SK-N-SH (cell line): ENCODE results near the gene LRRC32. TPM values are rescaled to one million over a fixed set of nuclear protein-coding genes. Genes with fewer than 3 reads are reported as not detected.

Experiments used
- CTCF ChIA-PET: fragments of 300-600, 350-600 bp; formaldehyde crosslinking; extraction: SDS; loops from one replicate; lab custom pipeline; 2021; lab: Yijun Ruan, JAX
- POLR2A ChIA-PET: fragments of 350-600 bp; sonication (Branson Sonifier 250); formaldehyde crosslinking; extraction: SDS; loops from one replicate; lab custom pipeline; 2020; ENCODE audit warnings: antibody characterized with exemption, inconsistent platforms; lab: Yijun Ruan, JAX
- DNase-seq: peaks from one replicate; pipeline ENCODE4 v3.0.0; 2012
- H2AFZ ChIP-seq: fragments of 200-600 bp; sonication (generic); 2 replicates; pipeline ENCODE4 v1.8.1; 2016; ENCODE audit warnings: antibody characterized with exemption, mild to moderate bottlenecking, low read depth
- H3F3A ChIP-seq: fragments of 200-600 bp; sonication (generic); replicated peaks from 2 replicates; pipeline ENCODE3; 2016; ENCODE audit warnings: antibody characterized with exemption, mild to moderate bottlenecking; ENCODE audit not compliant: insufficient read depth
- H3K27ac ChIP-seq, 2 experiments: fragments of 200-500 bp in 1 of 2; fragments of 200-600 bp in 1 of 2; sonication (Bioruptor generic) in 1 of 2; sonication (generic), shearing (Covaris generic) in 1 of 2; 2 replicates each; pipeline versions ENCODE4 v1.5.1 to v1.6.1; 2014 to 2016; ENCODE audit warnings: low read depth in 2 of 2, inconsistent platforms in 1 of 2, low read length in 1 of 2, mild to moderate bottlenecking in 1 of 2, mixed read lengths in 1 of 2
- H3K27me3 ChIP-seq: fragments of 200-600 bp; sonication (generic), shearing (Covaris generic); 2 replicates; pipeline ENCODE4 v1.6.1; 2016; ENCODE audit warnings: mixed run types; ENCODE audit not compliant: insufficient read depth
- H3K36me3 ChIP-seq, 2 experiments: fragments of 200-500 bp in 1 of 2; fragments of 200-600 bp in 1 of 2; sonication (Bioruptor generic) in 1 of 2; sonication (generic) in 1 of 2; replicated peaks in 1 of 2; 2 replicates each; pipeline versions ENCODE3 to v1.5.1; 2014 to 2016; ENCODE audit warnings: low read length in 1 of 2, mild to moderate bottlenecking in 1 of 2; ENCODE audit not compliant: insufficient read depth in 2 of 2, control insufficient read depth in 1 of 2
- H3K4me1 ChIP-seq, 2 experiments: fragments of 200-500 bp in 1 of 2; fragments of 200-600 bp in 1 of 2; sonication (Bioruptor generic) in 1 of 2; sonication (generic), shearing (Covaris generic) in 1 of 2; 2 replicates each; pipeline versions ENCODE4 v1.5.1 to v1.6.1; 2014 to 2016; ENCODE audit warnings: low read depth in 1 of 2, low read length in 1 of 2, mixed run types in 1 of 2; ENCODE audit not compliant: insufficient read depth in 2 of 2, control insufficient read depth in 1 of 2
- H3K4me2 ChIP-seq: fragments of 200-600 bp; sonication (generic), shearing (Covaris generic); 2 replicates; pipeline ENCODE4 v1.6.1; 2017; ENCODE audit warnings: mixed run types
- H3K4me3 ChIP-seq, 2 experiments: fragments of 200-500 bp in 1 of 2; fragments of 200-600 bp in 1 of 2; sonication (Bioruptor generic) in 1 of 2; sonication (generic), shearing (Covaris generic) in 1 of 2; 2 replicates each; pipeline versions ENCODE4 v1.5.1 to v1.8.1; 2014 to 2016; ENCODE audit warnings: low read depth in 2 of 2, inconsistent platforms in 1 of 2, low read length in 1 of 2, mild to moderate bottlenecking in 1 of 2, mixed read lengths in 1 of 2, moderate library complexity in 1 of 2
- H3K79me2 ChIP-seq: fragments of 200-600 bp; sonication (generic); 2 replicates; pipeline ENCODE4 v1.8.1; 2017; ENCODE audit warnings: mild to moderate bottlenecking; ENCODE audit not compliant: insufficient read depth
- H3K9ac ChIP-seq: fragments of 200-600 bp; sonication (generic); 2 replicates; pipeline ENCODE4 v1.6.1; 2017; ENCODE audit warnings: mixed run types
- H3K9me2 ChIP-seq: fragments of 200-600 bp; sonication (generic); 2 replicates; pipeline ENCODE4 v1.6.1; 2017; ENCODE audit warnings: mixed run types
- H3K9me3 ChIP-seq: fragments of 200-600 bp; sonication (generic); 2 replicates; pipeline ENCODE4 v1.6.1; 2017; ENCODE audit warnings: mixed run types, mild to moderate bottlenecking, moderate library complexity
- H4K20me1 ChIP-seq: fragments of 200-600 bp; sonication (generic); 2 replicates; pipeline ENCODE4 v1.6.1; 2017; ENCODE audit warnings: mild to moderate bottlenecking, mixed run types; ENCODE audit not compliant: insufficient read depth
- ELF1 ChIP-seq: IDR thresholded peaks from 2 replicates; pipeline ENCODE4 v1.4.0; 2012
- EZH2phosphoT487 ChIP-seq: fragments of 200-600 bp; sonication (generic); IDR thresholded peaks from 2 replicates; pipeline ENCODE4 v1.6.1; 2017; ENCODE audit warnings: low read depth, mixed run types, mild to moderate bottlenecking, antibody characterized with exemption, moderate library complexity, borderline replicate concordance
- FOSL2 ChIP-seq: IDR thresholded peaks from 2 replicates; pipeline ENCODE4 v1.4.0; 2012; ENCODE audit warnings: low read depth, mild to moderate bottlenecking, moderate library complexity, borderline replicate concordance
- FOXM1 ChIP-seq: IDR thresholded peaks from 2 replicates; pipeline ENCODE4 v1.4.0; 2012; ENCODE audit warnings: low read depth, mild to moderate bottlenecking
- JUND ChIP-seq: IDR thresholded peaks from 2 replicates; pipeline ENCODE4 v1.4.0; 2012
- MXI1 ChIP-seq: IDR thresholded peaks from 2 replicates; pipeline ENCODE4 v1.6.1; 2012; ENCODE audit warnings: mild to moderate bottlenecking, low read depth, low read length, improper control_type of control experiment
- NRF1 ChIP-seq: IDR thresholded peaks from 2 replicates; pipeline ENCODE4 v1.6.1; 2012; ENCODE audit warnings: low read depth, mild to moderate bottlenecking, low read length
- PBX3 ChIP-seq: IDR thresholded peaks from 2 replicates; pipeline ENCODE4; 2012
- RXRA ChIP-seq: IDR thresholded peaks from 2 replicates; pipeline ENCODE4 v1.4.0; 2012; ENCODE audit warnings: low read depth, mild to moderate bottlenecking, borderline replicate concordance
- SMC3 ChIP-seq: IDR thresholded peaks from 2 replicates; pipeline ENCODE4 v1.6.1; 2012; ENCODE audit warnings: low read depth, low read length, improper control_type of control experiment
- TCF12 ChIP-seq: IDR thresholded peaks from 2 replicates; pipeline ENCODE4 v1.4.0; 2012
- TEAD4 ChIP-seq: IDR thresholded peaks from 2 replicates; pipeline ENCODE4 v1.4.0; 2012; ENCODE audit warnings: mild to moderate bottlenecking, borderline replicate concordance; ENCODE audit not compliant: insufficient read depth
- USF1 ChIP-seq: IDR thresholded peaks from 2 replicates; pipeline ENCODE4 v1.4.0; 2012; ENCODE audit warnings: low read depth, borderline replicate concordance
- ZBTB33 ChIP-seq: IDR thresholded peaks from 2 replicates; pipeline ENCODE4 v1.4.0; 2012; ENCODE audit warnings: low read depth, borderline replicate concordance
- WGBS: methylation state at CpG from one replicate; pipeline ENCODE4 v1.1.6; 2017; ENCODE audit warnings: low lambda C conversion rate; 5-methylcytosine and 5-hydroxymethylcytosine counted together
- polyA plus RNA-seq, 3 experiments: library from polyadenylated mRNA; depleted of rRNA; stranded (reverse); fragments of >200 nt; gene quantifications; 2 replicates each; pipeline ENCODE4 v1.2.3, GENCODE V29; 2012
- TF ChIP-seq, protein P1 (sequence below): IDR thresholded peaks from 2 replicates; pipeline ENCODE4 v1.4.0; 2012; ENCODE audit warnings: low read depth
- TF ChIP-seq, protein P2 (sequence below): fragments of 150-350 bp; IDR thresholded peaks from 2 replicates; pipeline ENCODE4 v1.6.1; 2017; ENCODE audit warnings: antibody characterized with exemption, low read length, low read depth, borderline replicate concordance

The LRRC32 gene
- polyA plus RNA-seq, 1 of the 3 experiments (the other 2 are of a cell fraction): 0.43 TPM

GRCh38 chr11:76665172-76665571, 5.4 kb downstream of the LRRC32 start:
- no peaks in the 10 kb centered on the region for H3K36me3 ChIP-seq
- no peak overlapping the region for H2AFZ ChIP-seq
- CTCF ChIA-PET: interaction anchor here (1.0 kb wide), 1 partner anchor 15 kb away, joined by 3 read pairs; no protein-coding TSS in a partner anchor
- peaks cover 0 to 3% of the 10 kb centered on the region in 2 experiments; a peak in 1 of 4 replicates for H3K4me1 ChIP-seq
- no peaks in the 10 kb centered on the region for H3F3A ChIP-seq
- no peaks in the 10 kb centered on the region for H3K27me3 ChIP-seq
- 81% methylated on average over 2 of the region's 2 CpGs for WGBS
- H3K4me2 ChIP-seq: no peak overlapping the region
- H3K9me3 ChIP-seq: no peaks in the 10 kb centered on the region
- H3K79me2 ChIP-seq: no peaks in the 10 kb centered on the region
- POLR2A ChIA-PET: no interaction called here
- peak; percentile 11 for DNase-seq
- H3K27ac ChIP-seq: no peak overlapping the region
- no peaks in the 10 kb centered on the region for H4K20me1 ChIP-seq
- TF ChIP-seq NRF1: no peak
- TF ChIP-seq ELF1: no peak
- no peak for TF ChIP-seq PBX3
- TF ChIP-seq, protein P1, sequence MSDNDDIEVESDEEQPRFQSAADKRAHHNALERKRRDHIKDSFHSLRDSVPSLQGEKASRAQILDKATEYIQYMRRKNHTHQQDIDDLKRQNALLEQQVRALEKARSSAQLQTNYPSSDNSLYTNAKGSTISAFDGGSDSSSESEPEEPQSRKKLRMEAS: no peak
- TF ChIP-seq SMC3: no peak
- TF ChIP-seq TEAD4: no peak
- no peak for TF ChIP-seq FOSL2
- TF ChIP-seq, protein P2, sequence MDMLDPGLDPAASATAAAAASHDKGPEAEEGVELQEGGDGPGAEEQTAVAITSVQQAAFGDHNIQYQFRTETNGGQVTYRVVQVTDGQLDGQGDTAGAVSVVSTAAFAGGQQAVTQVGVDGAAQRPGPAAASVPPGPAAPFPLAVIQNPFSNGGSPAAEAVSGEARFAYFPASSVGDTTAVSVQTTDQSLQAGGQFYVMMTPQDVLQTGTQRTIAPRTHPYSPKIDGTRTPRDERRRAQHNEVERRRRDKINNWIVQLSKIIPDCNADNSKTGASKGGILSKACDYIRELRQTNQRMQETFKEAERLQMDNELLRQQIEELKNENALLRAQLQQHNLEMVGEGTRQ: no peak
- TF ChIP-seq EZH2phosphoT487: no peak
- TF ChIP-seq RXRA: no peak
- no peak for TF ChIP-seq ZBTB33
- TF ChIP-seq TCF12: no peak
- TF ChIP-seq FOXM1: no peak
- TF ChIP-seq USF1: no peak
- TF ChIP-seq MXI1: no peak
- no peak for TF ChIP-seq JUND
- H3K4me3 ChIP-seq: no peak overlapping the region
- H3K9me2 ChIP-seq: no peaks in the 10 kb centered on the region
- no peak overlapping the region for H3K9ac ChIP-seq
